ENCODE data around the gene GIT1.

GRCh38 chr17:29620779-29621500, 31.5 kb upstream of the GIT1 start:
- TF ChIP-seq, protein P1, sequence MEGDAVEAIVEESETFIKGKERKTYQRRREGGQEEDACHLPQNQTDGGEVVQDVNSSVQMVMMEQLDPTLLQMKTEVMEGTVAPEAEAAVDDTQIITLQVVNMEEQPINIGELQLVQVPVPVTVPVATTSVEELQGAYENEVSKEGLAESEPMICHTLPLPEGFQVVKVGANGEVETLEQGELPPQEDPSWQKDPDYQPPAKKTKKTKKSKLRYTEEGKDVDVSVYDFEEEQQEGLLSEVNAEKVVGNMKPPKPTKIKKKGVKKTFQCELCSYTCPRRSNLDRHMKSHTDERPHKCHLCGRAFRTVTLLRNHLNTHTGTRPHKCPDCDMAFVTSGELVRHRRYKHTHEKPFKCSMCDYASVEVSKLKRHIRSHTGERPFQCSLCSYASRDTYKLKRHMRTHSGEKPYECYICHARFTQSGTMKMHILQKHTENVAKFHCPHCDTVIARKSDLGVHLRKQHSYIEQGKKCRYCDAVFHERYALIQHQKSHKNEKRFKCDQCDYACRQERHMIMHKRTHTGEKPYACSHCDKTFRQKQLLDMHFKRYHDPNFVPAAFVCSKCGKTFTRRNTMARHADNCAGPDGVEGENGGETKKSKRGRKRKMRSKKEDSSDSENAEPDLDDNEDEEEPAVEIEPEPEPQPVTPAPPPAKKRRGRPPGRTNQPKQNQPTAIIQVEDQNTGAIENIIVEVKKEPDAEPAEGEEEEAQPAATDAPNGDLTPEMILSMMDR (conservative IDR thresholded peaks at IDR 0.05; ENCODE audit: low read length): no peak
- no peak for TF ChIP-seq EZH2phosphoT487 (IDR thresholded peaks at IDR 0.05; ENCODE audit: borderline replicate concordance, low read depth, low read length)
